NK-92 (cell line): ENCODE data around the gene LRIG1.

ENCODE experiments used
- DNase-seq: peaks from one replicate; lab custom pipeline; 2025; ENCODE audit not compliant: unreplicated experiment; lab: John Stamatoyannopoulos, UW

Gene LRIG1

GRCh38 chr3:66404903-66405700, 95.7 kb downstream of the LRIG1 start:
- DNase-seq = no peak

GRCh38 chr3:66404197-66404596, 96.6 kb downstream of the LRIG1 start:
- DNase-seq = no peak

- DNase-seq = no peak
These were observed 97.4 kb downstream of the LRIG1 start for GRCh38 chr3:66403323-66403990.

GRCh38 chr3:66402596-66403290, 98.1 kb downstream of the LRIG1 start:
- no peak for DNase-seq

- DNase-seq = no peak
These were observed 98.9 kb downstream of the LRIG1 start for GRCh38 chr3:66401675-66402491.

- DNase-seq = no peak
These were observed 99.7 kb downstream of the LRIG1 start for GRCh38 chr3:66401157-66401550.

- no peak for DNase-seq
These were observed 100.2 kb downstream of the LRIG1 start for GRCh38 chr3:66400411-66401156.

- no peak for DNase-seq
These were observed 101.1 kb downstream of the LRIG1 start for GRCh38 chr3:66399529-66400232.

GRCh38 chr3:66398228-66399025, 102.4 kb downstream of the LRIG1 start:
- DNase-seq = no peak

GRCh38 chr3:66397745-66398144, 103.1 kb downstream of the LRIG1 start:
- no peak for DNase-seq

- no peak for DNase-seq
These were observed 103.9 kb downstream of the LRIG1 start for GRCh38 chr3:66396888-66397287.

GRCh38 chr3:66396161-66396760, 104.6 kb downstream of the LRIG1 start:
- no peak for DNase-seq

GRCh38 chr3:66395635-66396034, 105.2 kb downstream of the LRIG1 start:
- no peak for DNase-seq

GRCh38 chr3:66394753-66395249, 106.0 kb downstream of the LRIG1 start:
- no peak for DNase-seq

- DNase-seq = no peak
These were observed 106.6 kb downstream of the LRIG1 start for GRCh38 chr3:66394019-66394752.

- no peak for DNase-seq
These were observed 107.4 kb downstream of the LRIG1 start for GRCh38 chr3:66393333-66394005.

GRCh38 chr3:66392966-66393332, 107.9 kb downstream of the LRIG1 start:
- no peak for DNase-seq
